IPS-15b (cell line): ENCODE results near the gene E2F8.
A peak's percentile ranks its signal among the peaks of the same experiment; 100 is the strongest.

Experiments used
- H3K27me3 ChIP-seq: one replicate; pipeline ENCODE4 v1.6.1; 2013; ENCODE audit warnings: low read length; ENCODE audit not compliant: control insufficient read depth, insufficient read depth
- H3K36me3 ChIP-seq: one replicate; pipeline ENCODE4 v1.6.1; 2013; ENCODE audit warnings: low read length; ENCODE audit not compliant: control insufficient read depth, insufficient read depth
- H3K4me1 ChIP-seq: one replicate; pipeline ENCODE4 v1.6.1; 2013; ENCODE audit warnings: mild to moderate bottlenecking, low read length; ENCODE audit not compliant: control insufficient read depth, insufficient read depth
- H3K4me3 ChIP-seq: one replicate; pipeline ENCODE4 v1.5.1; 2013; ENCODE audit warnings: low read depth, low read length
- H3K9ac ChIP-seq: one replicate; pipeline ENCODE4 v1.6.1; 2013; ENCODE audit warnings: low read depth, mild to moderate bottlenecking, low read length
- H3K9me3 ChIP-seq: one replicate; pipeline ENCODE4 v1.6.1; 2013; ENCODE audit warnings: mild to moderate bottlenecking, low read length; ENCODE audit not compliant: control insufficient read depth, insufficient read depth

Gene E2F8

GRCh38 chr11:19240420-19241259 lies at the start of gene E2F8:
E2F8 (minus strand) TSS chr11:19240945; CDS start chr11:19240121, 824 bp downstream.
- no peaks in the 10 kb centered on the region for H3K36me3 ChIP-seq
- peak within 1 kb of the TSS; percentile 85 for H3K4me3 ChIP-seq
- peak within 1 kb of the TSS; percentile 32 for H3K9ac ChIP-seq
- H3K9me3 ChIP-seq = no peaks in the 10 kb centered on the region
- H3K4me1 ChIP-seq = no peaks in the 10 kb centered on the region
- peaks cover 31% of the 10 kb centered on the region for H3K27me3 ChIP-seq

- Histone ChIP-seq H3K9ac (no peak overlapping the region), H3K27me3 (no peaks in the 10 kb centered on the region), H3K36me3 (no peaks in the 10 kb centered on the region), H3K9me3 (no peaks in the 10 kb centered on the region), H3K4me1 (no peaks in the 10 kb centered on the region), H3K4me3 (no peak overlapping the region)
Observed at GRCh38 chr11:19290356-19290755, 49.6 kb upstream of the E2F8 start.

- no peak overlapping the region for H3K9ac ChIP-seq
- H3K27me3 ChIP-seq = no peaks in the 10 kb centered on the region
- no peaks in the 10 kb centered on the region for H3K9me3 ChIP-seq
- H3K4me1 ChIP-seq = no peaks in the 10 kb centered on the region
- no peak overlapping the region for H3K4me3 ChIP-seq
- H3K36me3 ChIP-seq = no peaks in the 10 kb centered on the region
Observed at GRCh38 chr11:19288256-19288655, 47.5 kb upstream of the E2F8 start.

- H3K4me3 ChIP-seq = no peak overlapping the region
- H3K27me3 ChIP-seq = no peaks in the 10 kb centered on the region
- H3K4me1 ChIP-seq = no peaks in the 10 kb centered on the region
- H3K36me3 ChIP-seq = no peaks in the 10 kb centered on the region
- H3K9me3 ChIP-seq = no peaks in the 10 kb centered on the region
- no peak overlapping the region for H3K9ac ChIP-seq
Observed at GRCh38 chr11:19286411-19286810, 45.7 kb upstream of the E2F8 start.

- peaks cover 5% of the 10 kb centered on the region for H3K4me1 ChIP-seq
- no peak overlapping the region for H3K9ac ChIP-seq
- H3K9me3 ChIP-seq = no peaks in the 10 kb centered on the region
- no peak overlapping the region for H3K4me3 ChIP-seq
- H3K27me3 ChIP-seq = no peaks in the 10 kb centered on the region
- H3K36me3 ChIP-seq = no peaks in the 10 kb centered on the region
Observed at GRCh38 chr11:19284881-19285280, 44.1 kb upstream of the E2F8 start.

- Histone ChIP-seq H3K27me3 (no peaks in the 10 kb centered on the region), H3K9me3 (no peaks in the 10 kb centered on the region), H3K4me3 (no peak overlapping the region), H3K4me1 (peaks cover 7% of the 10 kb centered on the region), H3K9ac (no peak overlapping the region), H3K36me3 (no peaks in the 10 kb centered on the region)
Observed at GRCh38 chr11:19283991-19284390, 43.2 kb upstream of the E2F8 start.

- Histone ChIP-seq H3K36me3 (no peaks in the 10 kb centered on the region), H3K4me3 (no peak overlapping the region), H3K9ac (no peak overlapping the region), H3K9me3 (no peaks in the 10 kb centered on the region), H3K4me1 (peaks cover 7% of the 10 kb centered on the region), H3K27me3 (no peaks in the 10 kb centered on the region)
Observed at GRCh38 chr11:19281555-19281954, 40.8 kb upstream of the E2F8 start.

- H3K27me3 ChIP-seq = no peaks in the 10 kb centered on the region
- no peak overlapping the region for H3K9ac ChIP-seq
- peaks cover 7% of the 10 kb centered on the region for H3K4me1 ChIP-seq
- H3K9me3 ChIP-seq = no peaks in the 10 kb centered on the region
- H3K4me3 ChIP-seq = no peak overlapping the region
- no peaks in the 10 kb centered on the region for H3K36me3 ChIP-seq
Observed at GRCh38 chr11:19281041-19281440, 40.3 kb upstream of the E2F8 start.

GRCh38 chr11:19279451-19279850 lies 38.7 kb upstream of the E2F8 start:
- no peaks in the 10 kb centered on the region for H3K36me3 ChIP-seq
- no peak overlapping the region for H3K4me3 ChIP-seq
- H3K9me3 ChIP-seq = no peaks in the 10 kb centered on the region
- H3K27me3 ChIP-seq = no peaks in the 10 kb centered on the region
- H3K9ac ChIP-seq = no peak overlapping the region
- H3K4me1 ChIP-seq = peaks cover 7% of the 10 kb centered on the region

GRCh38 chr11:19276859-19277808 lies 36.4 kb upstream of the E2F8 start:
- Histone ChIP-seq H3K4me3 (no peak overlapping the region), H3K36me3 (no peaks in the 10 kb centered on the region), H3K27me3 (no peaks in the 10 kb centered on the region), H3K9ac (no peak overlapping the region), H3K4me1 (peaks cover 7% of the 10 kb centered on the region), H3K9me3 (no peaks in the 10 kb centered on the region)

- Histone ChIP-seq H3K9ac (no peak overlapping the region), H3K9me3 (no peaks in the 10 kb centered on the region), H3K27me3 (no peaks in the 10 kb centered on the region), H3K4me1 (peaks cover 7% of the 10 kb centered on the region), H3K36me3 (no peaks in the 10 kb centered on the region), H3K4me3 (no peak overlapping the region)
Observed at GRCh38 chr11:19275496-19275895, 34.8 kb upstream of the E2F8 start.
